K562 (cell line): ENCODE measurements around the gene GOLGA2.

ENCODE experiments used
- CHD2 ChIP-seq: IDR thresholded peaks from 2 replicates; pipeline ENCODE4 v1.6.1; 2011; ENCODE audit warnings: low read depth, low read length
- KLF6 ChIP-seq: fragments of 250-450 bp; sonication (Bioruptor Pico); IDR thresholded peaks from 2 replicates; pipeline ENCODE4 v1.4.0; 2020; ENCODE audit warnings: mild to moderate bottlenecking, moderate library complexity, borderline replicate concordance
- POLR2G ChIP-seq: fragments of 200-400 bp; formaldehyde crosslinking; IDR thresholded peaks from 2 replicates; pipeline ENCODE4 v1.6.1; 2017; ENCODE audit warnings: low read depth, mild to moderate bottlenecking, antibody characterized with exemption, low read length, moderate library complexity
- TF ChIP-seq, protein P1 (sequence below), 3 experiments: IDR thresholded peaks in 2 of 3; conservative IDR thresholded peaks in 1 of 3; 2 replicates each; pipeline ENCODE4 v1.5.1; 2011 to 2012; ENCODE audit warnings: low read length in 3 of 3, mild to moderate bottlenecking in 3 of 3, control low read depth in 2 of 3, improper control_type of control experiment in 1 of 3, inconsistent platforms in 1 of 3, low read depth in 1 of 3, mixed read lengths in 1 of 3, moderate library complexity in 1 of 3; ENCODE audit not compliant: insufficient read depth in 2 of 3

DNA sequence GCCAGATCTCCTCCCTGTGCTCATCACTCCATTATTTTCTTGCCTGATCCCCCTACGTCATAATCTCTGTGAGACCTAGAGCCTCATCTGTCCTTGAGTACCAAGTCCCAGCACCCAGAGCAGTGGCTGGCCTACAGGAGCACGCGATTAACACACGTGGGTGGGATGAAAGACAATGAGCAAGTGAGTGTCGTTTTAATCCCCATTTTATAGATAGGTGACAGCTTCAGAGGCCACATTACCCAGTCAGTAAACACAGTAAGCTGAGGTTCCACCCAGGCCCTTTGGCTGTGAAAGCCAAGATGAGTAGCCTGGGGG lies 29.1 kb upstream of the GOLGA2 start:
- TF ChIP-seq CHD2, result no peak
- TF ChIP-seq KLF6 (CRISPR knock-in tag), result no peak
- no peak for TF ChIP-seq POLR2G
- TF ChIP-seq, protein P1, sequence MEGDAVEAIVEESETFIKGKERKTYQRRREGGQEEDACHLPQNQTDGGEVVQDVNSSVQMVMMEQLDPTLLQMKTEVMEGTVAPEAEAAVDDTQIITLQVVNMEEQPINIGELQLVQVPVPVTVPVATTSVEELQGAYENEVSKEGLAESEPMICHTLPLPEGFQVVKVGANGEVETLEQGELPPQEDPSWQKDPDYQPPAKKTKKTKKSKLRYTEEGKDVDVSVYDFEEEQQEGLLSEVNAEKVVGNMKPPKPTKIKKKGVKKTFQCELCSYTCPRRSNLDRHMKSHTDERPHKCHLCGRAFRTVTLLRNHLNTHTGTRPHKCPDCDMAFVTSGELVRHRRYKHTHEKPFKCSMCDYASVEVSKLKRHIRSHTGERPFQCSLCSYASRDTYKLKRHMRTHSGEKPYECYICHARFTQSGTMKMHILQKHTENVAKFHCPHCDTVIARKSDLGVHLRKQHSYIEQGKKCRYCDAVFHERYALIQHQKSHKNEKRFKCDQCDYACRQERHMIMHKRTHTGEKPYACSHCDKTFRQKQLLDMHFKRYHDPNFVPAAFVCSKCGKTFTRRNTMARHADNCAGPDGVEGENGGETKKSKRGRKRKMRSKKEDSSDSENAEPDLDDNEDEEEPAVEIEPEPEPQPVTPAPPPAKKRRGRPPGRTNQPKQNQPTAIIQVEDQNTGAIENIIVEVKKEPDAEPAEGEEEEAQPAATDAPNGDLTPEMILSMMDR (IDR thresholded peaks at IDR 0.05 in 2 of 3, conservative IDR thresholded peaks at IDR 0.05 in 1 of 3; ENCODE audit: insufficient read depth in 2 of 3, low read depth in 1 of 3, low read length in 3 of 3), result no peak
